ENCODE measurements around the gene NXNL2. TPM values are rescaled to one million over a fixed set of nuclear protein-coding genes. Genes with fewer than 3 reads are reported as not detected.

NXNL2 gene
- total and polyA plus RNA-seq, 10 of the 15 experiments (the other 5 are each of a cell fraction or from before 2014, with no cell fraction given): not detected

- ATAC-seq (no peak), DNase-seq (ENCODE audit: low read depth, low spot score) (no peak), FAIRE-seq (no peak)
- CTCF ChIA-PET: no interaction called here
- 27% methylated on average over 8 of the region's 8 CpGs for WGBS (ENCODE audit: insufficient coverage, insufficient replicate concordance, low lambda C conversion rate, missing lambda C conversion rate)
- in situ Hi-C loops (cut with MboI): no loop called here
- POLR2A ChIA-PET: no interaction called here
- H3K9ac ChIP-seq (ENCODE audit: control insufficient read depth, insufficient read depth, low read length): no peak overlapping the region
- H4K20me1 ChIP-seq (ENCODE audit: control insufficient read depth, insufficient read depth): no peaks in the 10 kb centered on the region
- no peaks in the 10 kb centered on the region for H3K4me1 ChIP-seq (ENCODE audit: control insufficient read depth, insufficient read depth, low read length)
- H2AFZ ChIP-seq (ENCODE audit: control insufficient read depth, low read depth, low read length): no peak overlapping the region
- no peak overlapping the region for H3K4me3 ChIP-seq
- H3K4me2 ChIP-seq (ENCODE audit: control insufficient read depth, insufficient read depth): no peak overlapping the region
- H3K27ac ChIP-seq (ENCODE audit: control insufficient read depth, insufficient read depth): no peak overlapping the region
- H3K36me3 ChIP-seq (ENCODE audit: control insufficient read depth in 2 of 2, insufficient read depth in 2 of 2, low read length in 1 of 2): no peaks in the 10 kb centered on the region
- TF ChIP-seq JUNB (IDR thresholded peaks at IDR 0.05) (no peak), ESRRA (IDR thresholded peaks at IDR 0.05; ENCODE audit: low read length) (no peak), ETV6 (conservative IDR thresholded peaks at IDR 0.05 in 1 of 2, IDR thresholded peaks at IDR 0.05 in 1 of 2; ENCODE audit: borderline replicate concordance in 1 of 2, low read depth in 1 of 2) (no peak), SMC3 (IDR thresholded peaks at IDR 0.05; ENCODE audit: borderline replicate concordance, low read length) (no peak), SMAD1 (IDR thresholded peaks at IDR 0.05; ENCODE audit: low read depth, partially characterized antibody) (no peak), NFIC (IDR thresholded peaks at IDR 0.05; ENCODE audit: low read depth, low read length) (no peak), NFXL1 (IDR thresholded peaks at IDR 0.05; ENCODE audit: borderline replicate concordance) (no peak), ATF2 (IDR thresholded peaks at IDR 0.05; ENCODE audit: low read length) (no peak), CHD1 (IDR thresholded peaks at IDR 0.05; ENCODE audit: low read depth, low read length) (no peak), KDM1A (IDR thresholded peaks at IDR 0.05; ENCODE audit: borderline replicate concordance) (no peak), PAX5 (IDR thresholded peaks at IDR 0.05; ENCODE audit: borderline replicate concordance, low read depth, low read length) (no peak), TCF3 (IDR thresholded peaks at IDR 0.05; ENCODE audit: borderline replicate concordance, insufficient read depth, low read depth, low read length) (no peak), SREBF1 (IDR thresholded peaks at IDR 0.05; ENCODE audit: low read length) (no peak), POLR2A (IDR thresholded peaks at IDR 0.05; ENCODE audit: low read depth, low read length) (no peak), ZSCAN29 (IDR thresholded peaks at IDR 0.05) (no peak)
- TF ChIP-seq, protein P1, sequence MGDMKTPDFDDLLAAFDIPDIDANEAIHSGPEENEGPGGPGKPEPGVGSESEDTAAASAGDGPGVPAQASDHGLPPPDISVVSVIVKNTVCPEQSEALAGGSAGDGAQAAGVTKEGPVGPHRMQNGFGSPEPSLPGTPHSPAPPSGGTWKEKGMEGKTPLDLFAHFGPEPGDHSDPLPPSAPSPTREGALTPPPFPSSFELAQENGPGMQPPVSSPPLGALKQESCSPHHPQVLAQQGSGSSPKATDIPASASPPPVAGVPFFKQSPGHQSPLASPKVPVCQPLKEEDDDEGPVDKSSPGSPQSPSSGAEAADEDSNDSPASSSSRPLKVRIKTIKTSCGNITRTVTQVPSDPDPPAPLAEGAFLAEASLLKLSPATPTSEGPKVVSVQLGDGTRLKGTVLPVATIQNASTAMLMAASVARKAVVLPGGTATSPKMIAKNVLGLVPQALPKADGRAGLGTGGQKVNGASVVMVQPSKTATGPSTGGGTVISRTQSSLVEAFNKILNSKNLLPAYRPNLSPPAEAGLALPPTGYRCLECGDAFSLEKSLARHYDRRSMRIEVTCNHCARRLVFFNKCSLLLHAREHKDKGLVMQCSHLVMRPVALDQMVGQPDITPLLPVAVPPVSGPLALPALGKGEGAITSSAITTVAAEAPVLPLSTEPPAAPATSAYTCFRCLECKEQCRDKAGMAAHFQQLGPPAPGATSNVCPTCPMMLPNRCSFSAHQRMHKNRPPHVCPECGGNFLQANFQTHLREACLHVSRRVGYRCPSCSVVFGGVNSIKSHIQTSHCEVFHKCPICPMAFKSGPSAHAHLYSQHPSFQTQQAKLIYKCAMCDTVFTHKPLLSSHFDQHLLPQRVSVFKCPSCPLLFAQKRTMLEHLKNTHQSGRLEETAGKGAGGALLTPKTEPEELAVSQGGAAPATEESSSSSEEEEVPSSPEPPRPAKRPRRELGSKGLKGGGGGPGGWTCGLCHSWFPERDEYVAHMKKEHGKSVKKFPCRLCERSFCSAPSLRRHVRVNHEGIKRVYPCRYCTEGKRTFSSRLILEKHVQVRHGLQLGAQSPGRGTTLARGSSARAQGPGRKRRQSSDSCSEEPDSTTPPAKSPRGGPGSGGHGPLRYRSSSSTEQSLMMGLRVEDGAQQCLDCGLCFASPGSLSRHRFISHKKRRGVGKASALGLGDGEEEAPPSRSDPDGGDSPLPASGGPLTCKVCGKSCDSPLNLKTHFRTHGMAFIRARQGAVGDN (IDR thresholded peaks at IDR 0.05): no peak
- H3K9me3 ChIP-seq (replicated peaks; ENCODE audit: control insufficient read depth, insufficient read depth, low read length): no peaks in the 10 kb centered on the region
- SMC1A ChIA-PET (ENCODE audit: uncharacterized antibody, unreplicated experiment): no interaction called here
- no peaks in the 10 kb centered on the region; a peak in 1 of 4 replicates for H3K27me3 ChIP-seq (replicated peaks in 1 of 2; ENCODE audit: control insufficient read depth in 2 of 2, insufficient read depth in 2 of 2, low read length in 1 of 2)
- RAD21 ChIA-PET (ENCODE audit: unreplicated experiment): interaction anchor here (0.5 kb wide), 1 partner anchor 35 kb away, joined by 3 read pairs; no protein-coding TSS in a partner anchor
- H3K79me2 ChIP-seq (ENCODE audit: control insufficient read depth, insufficient read depth, low read length): no peaks in the 10 kb centered on the region
- intact Hi-C loops (cut with micrococcal nuclease; ENCODE audit: unreplicated experiment): no loop called here
- BruUV-seq (replicated peaks): no TSS peak
Measured at GRCh38 chr9:88524911-88525310, 10.1 kb upstream of the NXNL2 start.
